GM18951 (cell line): ENCODE results near the gene AHDC1.

Experiments used
- POLR2A ChIP-seq: IDR thresholded peaks from 4 replicates; pipeline ENCODE4 v1.6.1; 2011; ENCODE audit warnings: mild to moderate bottlenecking; ENCODE audit not compliant: insufficient read length, insufficient read depth; ENCODE audit errors: extremely low read depth
- in situ Hi-C: fragments of 300-500 bp; cut with MboI; formaldehyde crosslinking; loops from one replicate; pipeline ENCODE4 v1.12.0; 2022; ENCODE audit warnings: low sequenced_read_pairs, mixed read lengths, inconsistent platforms; ENCODE audit not compliant: unreplicated experiment

AHDC1 gene

DNA sequence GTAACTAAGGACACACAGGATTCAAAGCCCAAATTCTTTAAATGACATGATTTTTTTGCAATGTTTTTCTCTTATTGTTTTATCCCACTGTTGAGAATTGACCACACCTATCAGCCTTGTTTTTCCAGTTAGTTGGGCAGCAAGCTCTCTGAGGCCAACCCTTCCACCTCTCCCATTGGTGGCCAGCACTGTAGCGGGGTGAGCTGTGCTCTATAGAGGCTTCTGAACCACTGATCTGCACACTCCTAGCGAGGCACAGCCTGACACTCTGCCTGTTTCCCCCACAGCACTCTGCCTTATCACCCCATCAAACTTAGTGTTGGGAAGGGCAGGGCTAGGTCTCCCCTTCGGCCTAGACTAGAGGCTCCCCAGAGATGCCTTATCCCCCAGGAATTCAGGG is 19.5 kb downstream of the AHDC1 start:
- in situ Hi-C loops: no loop called here

DNA sequence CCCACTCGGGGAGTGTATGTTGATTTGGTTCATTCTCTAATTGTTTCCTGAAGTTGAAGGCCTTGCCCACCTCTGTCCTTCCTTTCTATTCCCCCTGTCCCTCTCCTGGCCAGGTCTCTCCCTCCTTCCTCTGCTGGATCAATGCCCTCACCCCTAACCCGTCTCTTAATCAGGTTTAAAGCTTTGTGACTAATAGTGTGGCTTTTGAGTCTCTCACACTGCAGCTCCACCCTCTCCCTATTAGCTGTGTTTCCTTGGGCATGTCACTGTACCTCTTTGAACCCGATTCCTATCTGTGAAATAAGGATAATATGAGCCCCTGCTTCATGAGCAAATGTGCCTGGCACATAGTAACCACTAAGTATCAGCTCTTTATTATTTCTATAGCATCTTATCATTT is 20.5 kb downstream of the AHDC1 start:
- in situ Hi-C loops: no loop called here

More for the DNA sequence above, 19.5 kb downstream of the AHDC1 start:
- TF ChIP-seq POLR2A: no peak

DNA sequence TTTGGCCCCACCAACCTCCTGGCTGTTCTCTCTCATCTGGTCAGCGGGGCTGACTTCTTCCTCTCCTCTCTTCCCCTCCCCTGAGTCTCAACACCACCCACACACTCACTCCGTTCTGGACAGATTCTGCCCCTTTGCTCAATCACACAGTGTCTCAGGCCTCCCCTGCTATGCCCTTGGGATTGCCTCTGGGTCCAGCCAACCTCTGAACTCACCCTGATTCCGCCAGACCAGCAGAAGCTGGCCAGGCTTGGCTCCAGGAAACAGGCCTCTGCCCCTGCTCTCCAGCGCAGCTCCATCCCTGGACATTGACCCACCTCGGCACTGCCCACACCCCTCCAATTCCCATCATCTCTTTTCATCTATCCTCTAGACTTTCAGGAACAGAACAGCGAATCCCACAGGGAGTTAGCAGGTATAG is 22.1 kb downstream of the AHDC1 start:
- TF ChIP-seq POLR2A: no peak
- in situ Hi-C loops: no loop called here

More for the DNA sequence above, 20.5 kb downstream of the AHDC1 start:
- no peak for TF ChIP-seq POLR2A

DNA sequence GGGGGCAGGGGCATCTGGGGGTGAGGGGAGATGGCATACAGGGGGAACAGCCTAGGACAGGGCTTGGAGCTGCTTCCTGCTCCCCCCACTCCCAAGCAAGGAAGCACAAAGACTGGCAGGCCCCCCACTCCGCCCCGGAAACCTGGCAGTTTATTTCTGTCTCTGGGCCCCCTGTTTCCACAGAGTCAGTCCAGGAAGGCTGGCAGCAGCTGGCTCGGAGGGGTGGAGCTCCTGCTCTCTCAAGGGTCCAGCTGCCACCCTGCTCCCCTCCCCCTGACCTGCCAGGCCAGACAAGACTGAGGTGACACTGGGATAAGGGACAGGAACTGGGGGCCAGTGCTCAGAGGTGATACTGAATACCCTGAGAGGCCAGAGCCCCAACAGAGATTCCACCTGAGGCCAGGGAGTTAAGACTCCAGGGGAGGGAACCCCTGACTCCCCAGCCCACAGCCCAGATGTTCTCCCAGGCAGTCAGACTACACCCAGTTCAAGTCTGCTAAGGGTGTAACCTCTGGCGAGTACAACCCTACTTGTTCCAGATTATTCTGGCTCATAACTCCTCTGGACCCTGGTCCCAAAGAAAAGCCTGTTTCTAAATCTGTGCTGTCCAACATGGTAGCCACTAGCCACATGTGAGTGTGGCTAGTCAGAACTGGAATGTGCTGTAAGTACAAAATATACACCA is 26.3 kb downstream of the AHDC1 start:
- TF ChIP-seq POLR2A: no peak
- in situ Hi-C loops: no loop called here

DNA sequence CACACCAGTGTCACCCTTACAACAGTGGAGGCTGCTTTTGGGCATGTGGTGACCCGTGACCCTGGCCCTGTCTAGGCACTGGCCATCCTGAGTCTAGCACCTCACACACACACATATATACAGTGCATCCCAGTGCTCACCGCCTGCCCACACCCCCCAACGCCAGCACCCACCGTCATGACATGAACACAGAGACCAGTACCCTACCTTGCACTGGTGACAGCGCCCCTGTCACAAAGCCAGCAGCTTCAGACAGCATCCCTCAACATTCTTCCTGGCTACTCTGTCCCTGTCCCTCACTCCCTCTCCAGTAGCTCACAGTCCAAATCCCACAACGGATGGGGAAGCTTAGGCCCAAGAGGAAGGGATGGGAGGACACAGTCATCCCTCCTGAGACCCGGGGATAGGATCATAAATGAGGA is 27.1 kb downstream of the AHDC1 start:
- in situ Hi-C loops: no loop called here
- no peak for TF ChIP-seq POLR2A

DNA sequence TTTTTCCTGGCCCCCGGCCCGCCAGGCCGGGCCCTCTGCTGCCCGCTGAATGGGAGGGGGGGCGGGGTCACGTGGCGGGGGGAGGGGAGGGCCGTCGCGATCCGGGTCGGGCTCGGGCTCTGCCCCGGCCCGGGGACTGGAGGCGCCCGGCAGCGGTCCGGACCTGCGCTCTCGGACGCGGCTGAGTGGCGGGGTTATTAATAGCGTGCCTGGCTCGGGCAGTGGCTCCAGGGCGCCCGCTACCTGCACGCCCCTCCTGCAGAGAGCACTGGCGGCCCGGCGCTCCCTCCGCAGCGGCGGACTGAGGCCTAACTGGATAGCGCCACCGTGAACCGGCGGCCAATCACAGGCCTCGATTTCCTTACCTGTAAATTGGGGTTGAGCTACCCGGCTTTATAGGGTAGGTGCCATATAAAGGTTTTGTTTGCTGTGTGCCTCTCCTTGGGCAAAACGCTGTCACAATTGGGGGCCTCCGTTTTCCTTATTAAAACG is 28.1 kb downstream of the AHDC1 start:
- no peak for TF ChIP-seq POLR2A
- in situ Hi-C loops: no loop called here

DNA sequence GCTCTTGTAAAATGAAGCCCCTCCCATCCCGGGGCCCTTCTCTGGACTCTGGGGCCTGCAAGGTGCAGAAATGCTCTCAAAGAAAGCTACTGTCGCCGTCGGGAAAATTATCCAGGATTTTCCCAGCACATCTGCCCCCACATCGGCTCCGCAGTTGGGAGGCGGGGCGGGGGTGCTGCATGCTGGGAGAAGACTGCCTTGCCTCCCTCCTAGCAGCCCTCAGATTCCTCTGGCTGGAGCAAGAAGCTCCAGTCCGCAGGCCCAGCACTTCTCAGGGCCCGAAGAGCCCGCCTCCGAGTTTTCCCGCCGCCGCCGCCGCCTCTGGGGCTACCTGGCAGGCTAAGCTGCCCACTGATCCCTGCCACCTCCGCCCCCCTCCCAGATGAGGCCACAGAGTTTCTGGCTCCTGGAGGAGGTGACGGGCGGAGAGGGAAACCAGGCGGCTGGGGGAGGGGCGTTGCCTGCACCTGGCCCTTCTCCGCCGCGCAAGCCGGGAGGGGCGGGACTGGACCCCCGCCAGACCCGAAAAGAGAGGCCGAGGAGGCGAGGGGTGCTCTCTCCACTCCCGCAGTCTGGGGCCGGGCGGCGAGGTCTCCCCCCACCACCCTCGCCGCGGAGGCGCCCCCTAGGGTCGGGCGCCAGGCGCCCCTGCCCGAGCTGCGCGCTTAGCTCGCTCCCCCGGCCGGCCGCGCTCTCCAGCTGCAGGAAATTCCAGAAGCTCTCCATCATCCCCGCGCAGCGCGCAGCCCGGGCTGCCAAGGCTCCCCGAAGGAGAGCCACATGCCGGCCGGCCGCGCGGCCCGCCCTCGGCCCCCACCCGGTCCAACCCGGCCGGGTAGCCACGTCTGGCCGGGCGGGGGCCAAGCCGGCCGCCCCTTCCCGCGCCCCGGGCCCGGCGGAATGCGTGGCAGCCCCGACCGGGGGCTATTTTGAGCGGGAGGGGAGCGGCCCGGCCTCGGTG is 28.8 kb downstream of the AHDC1 start:
- TF ChIP-seq POLR2A: no peak
- in situ Hi-C loops: no loop called here

DNA sequence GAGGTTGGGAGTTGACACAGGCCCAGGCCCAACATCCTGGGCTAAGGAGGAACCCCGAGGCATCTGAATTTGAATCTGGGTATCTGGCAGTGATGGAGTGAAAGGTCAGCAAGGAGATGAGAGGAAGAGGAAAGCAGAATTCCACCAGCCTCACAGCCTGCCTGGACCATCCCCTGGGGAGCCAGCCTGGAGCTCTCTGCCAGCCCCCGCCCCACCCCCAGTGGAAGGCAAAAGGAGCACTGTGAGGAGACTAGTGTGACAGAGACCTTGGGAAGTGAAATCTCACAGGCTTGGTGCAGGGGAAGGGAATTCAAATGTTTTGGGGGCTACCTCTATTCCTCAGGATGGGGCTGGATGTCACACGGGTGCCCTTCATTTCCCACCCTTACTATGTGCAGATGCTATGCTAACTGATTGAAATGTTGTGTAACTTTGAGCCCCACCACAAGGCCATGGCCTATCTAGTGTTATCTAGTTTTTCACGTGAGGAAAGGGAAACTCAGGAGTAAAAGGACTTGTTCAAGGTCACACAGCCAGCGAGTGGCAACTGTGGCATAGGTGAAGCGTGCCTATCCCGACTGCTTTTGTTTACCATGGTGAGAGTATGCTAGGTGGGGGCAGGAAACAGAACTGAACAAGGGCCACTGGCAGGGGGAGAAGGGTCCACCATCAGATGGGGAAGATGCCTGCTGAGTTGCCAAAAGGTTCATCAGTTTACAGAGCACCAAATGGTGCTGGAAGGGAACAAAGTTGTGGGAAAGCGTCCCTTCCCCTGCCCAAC is 29.8 kb downstream of the AHDC1 start:
- TF ChIP-seq POLR2A: no peak
- in situ Hi-C loops: no loop called here

DNA sequence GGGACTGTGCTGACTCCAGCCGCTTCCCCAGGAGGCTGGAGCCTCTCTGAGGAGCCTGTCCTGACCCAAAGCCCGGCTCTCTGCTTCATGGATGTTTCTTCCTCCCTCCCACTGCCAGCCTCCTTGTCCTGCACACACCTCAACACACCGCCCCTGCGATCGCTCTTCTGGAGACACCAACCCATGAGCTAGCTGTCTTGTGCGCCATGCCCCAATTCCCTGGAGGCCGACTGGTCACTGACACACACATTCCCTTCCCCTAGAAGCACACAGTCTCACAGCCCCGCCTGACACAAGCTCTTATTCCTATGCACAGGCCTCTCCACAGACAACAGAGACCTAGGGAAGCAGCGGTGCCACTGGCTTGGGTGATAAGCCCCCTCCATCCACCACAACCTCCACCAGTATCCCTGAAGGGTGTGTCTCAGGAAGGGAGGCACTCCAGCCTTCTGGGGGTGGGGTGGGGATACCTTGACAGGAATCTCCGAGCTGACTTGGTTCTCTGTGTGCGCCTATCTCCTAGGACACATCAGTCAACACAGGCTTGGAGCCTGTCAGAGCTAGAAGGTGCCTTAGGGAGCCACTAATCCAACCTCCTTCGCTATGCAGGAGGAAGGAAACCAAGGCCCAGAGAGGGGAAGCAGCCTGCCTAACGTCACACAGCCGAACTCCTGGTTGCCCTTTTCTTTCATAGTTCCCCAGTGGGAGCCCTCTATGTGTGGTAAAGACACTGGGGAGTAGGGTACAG is 31.1 kb downstream of the AHDC1 start:
- no peak for TF ChIP-seq POLR2A
- in situ Hi-C loops: no loop called here

DNA sequence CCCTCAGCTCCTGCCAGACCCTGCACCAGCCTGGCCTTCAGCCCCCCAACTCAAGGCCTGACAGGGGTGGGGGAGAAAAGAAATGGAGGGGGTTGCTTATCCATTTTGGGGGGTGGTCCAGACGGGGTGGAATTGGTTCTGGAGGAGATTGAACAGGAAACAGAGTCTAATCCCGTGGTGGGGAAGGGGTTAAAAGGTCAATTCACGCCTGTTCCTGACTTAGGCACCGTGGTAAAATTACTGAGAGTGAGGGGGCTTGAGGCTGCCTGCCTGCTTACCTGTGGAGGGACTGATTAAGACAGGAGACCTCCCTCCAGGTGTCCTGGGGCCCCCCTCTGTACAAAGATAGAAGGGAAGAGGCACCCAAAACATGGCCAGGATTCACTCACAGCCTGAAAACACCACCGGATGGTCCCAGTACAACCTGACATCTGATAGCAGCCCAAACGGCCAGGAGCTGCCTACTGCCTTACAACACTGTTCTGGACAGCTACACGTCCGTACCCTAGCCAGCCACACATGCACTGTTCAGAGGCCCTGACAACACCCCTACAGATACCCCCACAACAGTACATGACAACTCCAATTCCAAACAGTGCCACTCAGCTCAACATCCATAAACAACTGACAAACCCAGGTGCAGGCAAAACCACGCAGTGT is 31.8 kb downstream of the AHDC1 start:
- in situ Hi-C loops: no loop called here
- no peak for TF ChIP-seq POLR2A

DNA sequence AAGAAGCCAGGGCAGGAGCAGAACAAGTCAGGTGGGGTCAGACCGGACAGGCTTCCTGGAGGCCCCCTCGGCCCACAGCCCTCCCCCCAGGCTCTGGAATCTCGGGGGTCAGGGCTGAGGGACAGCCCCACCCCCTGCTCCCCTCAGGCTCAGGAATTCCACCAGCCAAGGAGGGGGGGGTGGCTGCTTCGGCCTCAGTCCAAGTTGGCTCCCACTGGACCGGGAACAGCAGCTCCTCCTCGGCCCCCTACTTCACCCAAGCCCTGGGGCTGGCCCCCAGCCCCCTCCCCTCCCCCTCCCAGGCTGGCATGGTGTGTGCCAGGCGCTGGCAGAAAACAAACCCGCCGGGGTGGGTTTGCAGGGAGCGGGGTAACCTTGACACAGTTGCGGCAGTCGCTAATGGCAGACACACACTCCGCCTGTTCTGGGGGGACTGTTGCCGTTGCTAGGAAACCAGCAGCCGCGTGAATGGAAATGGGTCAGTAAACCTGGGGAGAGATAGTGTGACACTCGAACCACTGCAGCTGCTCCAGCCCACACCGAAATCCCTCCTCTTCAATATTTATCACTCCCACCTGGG is 32.4 kb downstream of the AHDC1 start:
- TF ChIP-seq POLR2A: no peak
- in situ Hi-C loops: no loop called here
